CD4-positive, alpha-beta T cell treated with Interleukin-12 subunit alpha and Interleukin-12 subunit beta, for 1 hour (primary cell): ENCODE results near the gene RPS15A.
"Not testable (repeated sequence)": the region's sequence is repeated elsewhere in the genome, so short reads cannot be mapped to it uniquely, and the experiment has no call there.

Source experiments
- DNase-seq: peaks from one replicate; pipeline ENCODE4 v3.0.0-alpha.2; 2020

Gene RPS15A

GRCh38 chr16:18740027-18740426 is 50.1 kb downstream of the RPS15A start:
- not testable (repeated sequence) for DNase-seq

GRCh38 chr16:18738768-18739167 is 51.4 kb downstream of the RPS15A start:
- not testable (repeated sequence) for DNase-seq

- DNase-seq: not testable (repeated sequence)
Observed at GRCh38 chr16:18734279-18734678, 55.9 kb downstream of the RPS15A start.
